Trophoblast cell (in vitro differentiated cells and primary cell): Measurements from ENCODE around the gene STXBP6.

Experiments
- DNase-seq, 2 donors: peaks; one replicate each; pipeline ENCODE4 v3.0.0-alpha.2; 2016
- H2AFZ ChIP-seq: 2 replicates; pipeline ENCODE4 v1.6.1; 2013; ENCODE audit warnings: low read length, moderate library complexity, mild to moderate bottlenecking; ENCODE audit not compliant: insufficient read depth, poor library complexity
- H2AK5ac ChIP-seq: 2 replicates; pipeline ENCODE4 v1.6.1; 2013; ENCODE audit warnings: mild to moderate bottlenecking, low read length
- H2BK120ac ChIP-seq: 2 replicates; pipeline ENCODE4 v1.6.1; 2013; ENCODE audit warnings: low read length, mild to moderate bottlenecking, moderate library complexity; ENCODE audit not compliant: insufficient read depth, poor library complexity
- H2BK12ac ChIP-seq: 2 replicates; pipeline ENCODE4 v1.6.1; 2013; ENCODE audit warnings: mild to moderate bottlenecking, low read length, moderate library complexity
- H2BK5ac ChIP-seq: 2 replicates; pipeline ENCODE4 v1.6.1; 2013; ENCODE audit warnings: low read length, low read depth, moderate library complexity, mild to moderate bottlenecking; ENCODE audit not compliant: poor library complexity
- H3K14ac ChIP-seq: 2 replicates; pipeline ENCODE4 v1.6.1; 2013; ENCODE audit warnings: mild to moderate bottlenecking, low read length
- H3K18ac ChIP-seq: 2 replicates; pipeline ENCODE4 v1.6.1; 2013; ENCODE audit warnings: mild to moderate bottlenecking, low read length
- H3K23ac ChIP-seq: 2 replicates; pipeline ENCODE4 v1.6.1; 2013; ENCODE audit warnings: low read length
- H3K27ac ChIP-seq: 2 replicates; pipeline ENCODE4 v1.5.1; 2013; ENCODE audit warnings: low read depth, mild to moderate bottlenecking, inconsistent platforms, low read length, moderate library complexity
- H3K27me3 ChIP-seq: 2 replicates; pipeline ENCODE4 v1.6.1; 2013; ENCODE audit warnings: inconsistent platforms, mild to moderate bottlenecking, low read length, moderate library complexity; ENCODE audit not compliant: insufficient read depth
- H3K36me3 ChIP-seq, 2 experiments: 1 replicate in 1 of 2; 2 replicates in 1 of 2; pipeline ENCODE4 v1.6.1; 2013; ENCODE audit warnings: low read length in 2 of 2, mild to moderate bottlenecking in 2 of 2, moderate library complexity in 1 of 2; ENCODE audit not compliant: insufficient read depth in 2 of 2, control insufficient read depth in 1 of 2
- H3K4ac ChIP-seq: 2 replicates; pipeline ENCODE4 v1.6.1; 2013; ENCODE audit warnings: low read depth, mild to moderate bottlenecking, low read length, moderate library complexity
- H3K4me1 ChIP-seq, 2 experiments: 1 replicate in 1 of 2; 2 replicates in 1 of 2; pipeline ENCODE4 v1.6.1; 2013; ENCODE audit warnings: low read length in 2 of 2, mild to moderate bottlenecking in 2 of 2, moderate library complexity in 1 of 2; ENCODE audit not compliant: insufficient read depth in 2 of 2, control insufficient read depth in 1 of 2
- H3K4me2 ChIP-seq: 2 replicates; pipeline ENCODE4 v1.6.1; 2013; ENCODE audit warnings: inconsistent platforms, mild to moderate bottlenecking, low read length, moderate library complexity
- H3K4me3 ChIP-seq: 2 replicates; pipeline ENCODE4 v1.5.1; 2013; ENCODE audit warnings: mild to moderate bottlenecking, low read depth, low read length, inconsistent platforms
- H3K79me1 ChIP-seq: one replicate; pipeline ENCODE4 v1.6.1; 2013; ENCODE audit warnings: low read length
- H3K79me2 ChIP-seq: 2 replicates; pipeline ENCODE4 v1.6.1; 2013; ENCODE audit warnings: low read length, mild to moderate bottlenecking; ENCODE audit not compliant: control insufficient read depth, insufficient read depth, poor library complexity
- H3K9ac ChIP-seq: 2 replicates; pipeline ENCODE4 v1.6.1; 2013; ENCODE audit warnings: mild to moderate bottlenecking, low read length
- H3K9me3 ChIP-seq: 2 replicates; pipeline ENCODE4 v1.6.1; 2013; ENCODE audit warnings: low read depth, mild to moderate bottlenecking, control low read depth, inconsistent platforms, low read length; ENCODE audit not compliant: insufficient read depth
- H4K12ac ChIP-seq: 2 replicates; pipeline ENCODE4 v1.6.1; 2013; ENCODE audit warnings: low read depth, mild to moderate bottlenecking, low read length, moderate library complexity
- H4K8ac ChIP-seq: 2 replicates; pipeline ENCODE4 v1.6.1; 2013; ENCODE audit warnings: low read depth, mild to moderate bottlenecking, low read length, moderate library complexity
- H4K91ac ChIP-seq: one replicate; pipeline ENCODE4 v1.6.1; 2013; ENCODE audit warnings: low read depth, mild to moderate bottlenecking, low read length, moderate library complexity
- WGBS: extraction: QIAGEN DNeasy Blood & Tissue Kit; methylation state at CpG from one replicate; pipeline ENCODE4 v1.1.7; 2013; ENCODE audit warnings: missing lambda C conversion rate; ENCODE audit not compliant: insufficient read length, insufficient coverage; ENCODE audit errors: extremely low coverage; 5-methylcytosine and 5-hydroxymethylcytosine counted together

The STXBP6 gene

DNA sequence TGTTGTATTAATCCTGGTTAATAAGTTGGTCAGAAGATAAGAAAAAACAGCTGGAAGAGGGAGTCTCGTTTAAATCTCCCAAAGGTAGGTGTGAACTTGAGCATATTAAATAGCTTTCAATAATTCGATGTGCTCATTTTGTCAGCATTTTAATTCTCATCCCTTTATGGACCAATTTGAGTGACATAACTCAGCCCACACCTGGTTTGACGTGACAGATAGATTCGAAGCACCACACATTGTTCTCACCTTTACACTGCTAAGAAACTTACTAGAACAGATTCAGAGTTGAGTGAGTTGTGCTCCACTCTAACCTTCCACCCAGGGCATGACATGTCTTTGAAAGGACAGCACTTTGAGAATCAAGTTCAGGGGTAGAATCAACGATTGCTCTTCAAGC lies 254.5 kb downstream of the STXBP6 start:
- DNase-seq = no peak
- Histone ChIP-seq H3K18ac (no peak overlapping the region), H3K9me3 (no peaks in the 10 kb centered on the region), H3K79me1 (no peaks in the 10 kb centered on the region), H3K4me2 (no peak overlapping the region), H3K36me3 (no peaks in the 10 kb centered on the region), H4K8ac (no peak overlapping the region), H3K79me2 (no peaks in the 10 kb centered on the region), H3K27ac (no peak overlapping the region), H3K4ac (no peak overlapping the region), H2AFZ (no peak overlapping the region), H4K12ac (no peak overlapping the region), H3K9ac (no peak overlapping the region), H2BK5ac (no peak overlapping the region), H3K23ac (no peak overlapping the region), H2BK12ac (no peak overlapping the region), H3K4me3 (no peak overlapping the region), H2BK120ac (no peak overlapping the region), H3K14ac (no peak overlapping the region), H3K4me1 (no peaks in the 10 kb centered on the region), H4K91ac (no peak overlapping the region), H3K27me3 (no peaks in the 10 kb centered on the region), H2AK5ac (no peak overlapping the region)
- no CpG with 5 or more reads among the region's 5 CpGs for WGBS

DNA sequence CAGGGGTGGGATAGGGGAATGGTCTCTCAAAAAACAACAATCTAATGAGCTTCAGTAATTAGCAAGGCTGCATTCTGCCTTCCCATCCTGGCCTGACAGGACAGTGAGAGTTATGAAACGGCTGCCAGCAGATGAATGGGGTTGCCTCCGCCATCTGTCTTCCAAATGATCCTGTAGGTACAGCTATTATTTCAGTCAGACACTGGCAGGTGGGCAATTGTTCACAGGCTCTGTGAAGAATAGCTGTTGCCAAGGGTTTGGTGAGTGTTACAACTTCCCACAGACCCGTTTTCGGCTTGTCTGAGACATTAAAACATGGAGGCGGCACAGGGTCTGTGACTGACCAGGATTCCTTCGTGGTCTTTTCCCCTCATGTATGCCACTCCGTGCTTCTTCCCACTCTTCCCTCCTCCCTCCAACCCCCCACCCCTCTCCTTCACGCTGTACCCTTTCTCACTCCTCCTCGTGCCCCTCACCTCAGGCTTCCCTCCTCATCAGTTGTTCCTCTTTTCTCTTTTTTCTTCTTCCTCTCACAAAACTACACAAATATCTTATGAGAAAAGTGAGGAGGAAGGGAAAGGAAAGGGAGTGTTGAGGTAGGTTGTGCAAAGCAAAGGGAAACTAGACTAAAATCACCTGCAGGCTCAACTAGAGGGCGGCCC lies 255.2 kb downstream of the STXBP6 start:
- no peak overlapping the region for H3K4me3 ChIP-seq
- H3K14ac ChIP-seq = no peak overlapping the region

DNA sequence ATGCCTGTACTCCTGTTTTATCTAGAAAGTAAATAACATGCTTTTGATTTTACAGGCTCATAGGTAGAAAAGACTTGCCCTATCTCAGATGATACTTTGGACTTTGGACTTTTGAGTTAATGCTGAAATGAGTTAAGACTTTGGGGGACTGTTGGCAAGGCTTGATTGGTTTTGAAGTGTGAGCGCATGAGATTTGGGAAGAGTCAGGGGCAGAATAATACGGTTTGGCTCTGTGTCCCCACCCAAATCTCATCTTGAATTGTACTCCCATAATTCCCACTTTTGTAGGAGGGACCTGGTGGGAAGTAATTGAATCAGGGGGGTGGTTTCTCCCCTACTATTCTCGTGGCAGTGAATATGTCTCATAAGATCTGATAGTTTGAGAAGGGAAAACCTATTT lies 259.8 kb downstream of the STXBP6 start:
- no CpG with 5 or more reads among the region's 3 CpGs for WGBS
- Histone ChIP-seq H4K8ac (no peak overlapping the region), H3K14ac (no peak overlapping the region), H4K12ac (no peak overlapping the region), H3K4me3 (no peak overlapping the region), H3K18ac (no peak overlapping the region), H2AK5ac (no peak overlapping the region), H3K27ac (no peak overlapping the region), H2BK120ac (no peak overlapping the region), H3K27me3 (no peaks in the 10 kb centered on the region), H3K9ac (no peak overlapping the region), H3K9me3 (no peaks in the 10 kb centered on the region), H3K79me1 (no peaks in the 10 kb centered on the region), H3K79me2 (no peaks in the 10 kb centered on the region), H3K4me2 (no peak overlapping the region), H3K36me3 (no peaks in the 10 kb centered on the region), H3K23ac (no peak overlapping the region), H2BK12ac (no peak overlapping the region), H2AFZ (no peak overlapping the region), H4K91ac (no peak overlapping the region), H2BK5ac (no peak overlapping the region), H3K4me1 (no peaks in the 10 kb centered on the region), H3K4ac (no peak overlapping the region)
- no peak for DNase-seq

More for the DNA sequence above, 255.2 kb downstream of the STXBP6 start:
- no peak overlapping the region for H2AFZ ChIP-seq
- no peak overlapping the region for H3K23ac ChIP-seq
- no peaks in the 10 kb centered on the region for H3K27me3 ChIP-seq
- no peak overlapping the region for H3K27ac ChIP-seq
- H3K4ac ChIP-seq = no peak overlapping the region
- no peaks in the 10 kb centered on the region for H3K79me2 ChIP-seq
- H4K8ac ChIP-seq = no peak overlapping the region
- H3K4me1 ChIP-seq = no peaks in the 10 kb centered on the region
- no peak overlapping the region for H4K12ac ChIP-seq
- H2BK12ac ChIP-seq = no peak overlapping the region
- no peak for DNase-seq
- no peaks in the 10 kb centered on the region for H3K36me3 ChIP-seq
- H3K9ac ChIP-seq = no peak overlapping the region
- no peaks in the 10 kb centered on the region for H3K79me1 ChIP-seq
- no peak overlapping the region for H2BK120ac ChIP-seq
- H3K18ac ChIP-seq = no peak overlapping the region
- 100% methylated on average over 2 of the region's 10 CpGs for WGBS
- no peak overlapping the region for H4K91ac ChIP-seq
- H2BK5ac ChIP-seq = no peak overlapping the region
- H3K9me3 ChIP-seq = no peaks in the 10 kb centered on the region
- no peak overlapping the region for H3K4me2 ChIP-seq
- H2AK5ac ChIP-seq = no peak overlapping the region

DNA sequence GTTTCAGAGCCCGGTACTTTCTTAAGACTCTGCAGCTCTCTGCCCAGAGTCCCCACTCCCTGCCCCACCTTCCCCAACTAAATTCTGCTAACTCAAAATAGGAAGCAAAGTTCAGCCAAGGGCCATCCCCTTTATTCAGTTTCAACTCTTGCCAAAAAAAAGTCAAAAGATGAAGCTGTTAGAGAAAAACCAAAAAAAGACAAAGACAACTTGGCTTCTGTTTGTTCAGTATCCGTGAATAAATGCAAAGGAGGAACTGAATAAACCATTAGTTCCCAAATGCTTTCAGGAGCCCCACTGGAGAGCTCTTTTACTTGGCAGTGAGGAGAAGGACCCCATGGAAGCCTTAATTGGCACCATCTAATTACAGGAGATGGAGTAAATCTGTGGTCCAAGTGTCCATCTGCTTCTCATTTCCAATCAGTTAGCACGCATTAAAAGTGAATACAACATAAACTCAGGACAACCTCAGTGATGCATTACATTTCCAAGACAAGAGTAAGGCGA lies 260.5 kb downstream of the STXBP6 start:
- Histone ChIP-seq H3K79me1 (no peaks in the 10 kb centered on the region), H4K91ac (no peak overlapping the region), H3K14ac (no peak overlapping the region), H4K12ac (no peak overlapping the region), H2BK120ac (no peak overlapping the region), H3K27me3 (no peaks in the 10 kb centered on the region), H4K8ac (no peak overlapping the region), H3K79me2 (no peaks in the 10 kb centered on the region), H3K4me1 (no peaks in the 10 kb centered on the region), H3K9me3 (no peaks in the 10 kb centered on the region), H3K9ac (no peak overlapping the region), H3K27ac (no peak overlapping the region), H3K4me2 (no peak overlapping the region), H2BK5ac (no peak overlapping the region), H2AK5ac (no peak overlapping the region), H3K23ac (no peak overlapping the region), H2AFZ (no peak overlapping the region), H3K4ac (no peak overlapping the region), H3K4me3 (no peak overlapping the region), H3K36me3 (no peaks in the 10 kb centered on the region), H3K18ac (no peak overlapping the region), H2BK12ac (no peak overlapping the region)
- WGBS = no CpG with 5 or more reads among the region's 4 CpGs
- DNase-seq = no peak
